HL-60/S4 treated with phorbol 12-myristate 13-acetate at 8.2 ng/mL for 4 days and 3 days (cell line): ENCODE results near the gene RNF38.
"Not testable (repeated sequence)": the region's sequence is repeated elsewhere in the genome, so short reads cannot be mapped to it uniquely, and the experiment has no call there.

Experiments used
- in situ Hi-C: fragments of 300-500 bp; cut with MboI; formaldehyde crosslinking; loops from 2 replicates; pipeline ENCODE4 v1.15.0; 2022; ENCODE audit warnings: low sequenced_read_pairs

RNF38 gene

DNA sequence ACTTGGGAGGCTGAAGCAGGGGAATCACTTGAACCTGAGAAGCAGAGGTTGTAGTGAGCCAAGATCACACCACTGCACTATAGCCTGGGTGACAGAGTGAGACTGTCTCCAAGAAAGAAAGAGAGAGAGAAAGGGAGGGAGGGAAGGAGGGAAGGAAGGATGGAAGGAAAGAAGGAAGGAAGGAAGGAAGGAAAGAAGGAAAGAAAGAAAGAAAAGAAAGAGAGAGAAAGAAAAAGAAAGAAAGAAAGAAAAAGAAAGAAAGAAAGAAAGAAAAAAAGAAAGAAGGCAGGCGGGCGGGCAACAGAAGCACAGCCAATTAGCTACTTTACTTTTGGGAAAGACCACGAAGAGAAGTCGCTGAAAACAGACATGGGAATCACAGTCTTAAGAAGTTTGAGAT lies 9.0 kb upstream of the RNF38 start:
- in situ Hi-C loops = loop anchor here (10.0 kb wide), 1 partner anchor 146 kb away; no protein-coding TSS in a partner anchor

DNA sequence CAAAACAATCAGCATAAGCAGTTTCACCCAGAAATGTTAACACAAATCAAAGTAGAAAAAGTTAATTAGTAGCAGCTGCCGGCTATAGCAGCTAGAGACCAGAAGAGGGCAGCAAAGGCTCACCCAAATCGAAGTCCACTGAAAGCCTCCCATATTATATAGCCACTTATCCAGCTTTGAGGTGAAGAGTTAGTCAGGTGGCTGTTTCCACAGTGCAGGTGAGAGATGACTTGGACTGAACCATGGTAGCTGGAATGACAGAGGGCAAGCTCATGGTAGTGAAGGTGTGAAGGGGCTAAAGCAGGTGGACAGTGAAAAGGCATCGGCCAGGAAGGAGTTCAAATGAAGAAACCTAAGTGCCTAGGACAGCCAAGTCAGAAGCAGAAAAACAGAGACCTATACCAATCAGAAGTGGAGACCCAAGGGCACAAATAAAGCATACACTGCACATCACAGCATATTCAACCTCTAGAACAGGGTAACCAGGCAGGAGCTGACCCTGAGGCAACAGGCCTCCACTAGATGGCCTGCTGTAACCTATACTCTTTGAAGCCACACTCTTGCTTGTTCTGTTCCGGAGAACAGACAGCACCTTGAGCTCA lies 7.2 kb upstream of the RNF38 start:
- in situ Hi-C loops = loop anchor here (10.0 kb wide), 1 partner anchor 148 kb away; no protein-coding TSS in a partner anchor

DNA sequence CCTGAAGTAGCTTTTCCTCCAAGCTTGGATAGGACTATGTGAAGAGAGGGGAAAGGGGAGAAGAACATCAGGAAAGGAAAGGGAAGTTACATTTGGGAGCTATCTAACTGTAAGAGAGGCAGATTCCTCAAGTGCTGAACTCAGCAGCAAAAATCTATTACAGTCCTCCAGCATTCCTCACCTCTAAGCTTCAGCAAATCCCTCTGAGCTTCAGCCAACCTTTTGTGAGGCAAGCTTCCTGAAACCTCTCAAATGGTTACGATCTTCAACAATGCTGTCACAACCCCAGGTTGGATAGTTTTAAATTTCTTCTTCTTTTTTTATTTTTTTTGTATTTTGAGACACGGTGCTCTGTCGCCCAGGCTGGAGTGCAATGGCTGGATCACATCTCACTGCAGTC lies 2.5 kb upstream of the RNF38 start:
- in situ Hi-C loops = loop anchor here (10.0 kb wide), 1 partner anchor 152 kb away; no protein-coding TSS in a partner anchor

DNA sequence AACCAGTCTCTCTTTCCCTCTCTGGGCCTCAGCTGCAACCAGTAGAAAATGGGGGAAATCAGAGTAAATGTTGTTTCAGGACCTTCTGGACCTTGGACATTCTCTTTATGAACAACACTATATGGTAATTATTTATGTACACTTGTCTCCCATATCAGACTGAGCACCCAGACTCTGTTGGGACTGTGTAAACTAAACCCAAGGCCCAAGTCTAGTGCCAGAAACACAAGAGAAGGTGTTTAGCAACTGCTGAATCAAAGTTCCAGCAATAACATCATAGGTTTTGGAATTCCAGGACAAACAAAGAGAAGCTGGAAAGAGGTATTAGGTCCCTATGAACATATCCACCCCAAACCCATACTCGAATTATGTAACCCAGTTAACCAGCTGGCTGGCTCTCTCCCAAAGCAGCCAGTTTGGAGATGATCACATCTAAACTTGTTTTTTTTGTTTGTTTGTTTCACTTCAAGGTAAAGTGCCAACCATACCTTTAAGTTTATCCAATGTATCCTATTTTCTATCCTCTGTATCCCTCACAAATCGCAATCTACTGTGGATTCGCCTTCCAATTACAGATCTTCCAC lies 1.9 kb upstream of the RNF38 start:
- in situ Hi-C loops = loop anchor here (10.0 kb wide), 1 partner anchor 153 kb away; no protein-coding TSS in a partner anchor

DNA sequence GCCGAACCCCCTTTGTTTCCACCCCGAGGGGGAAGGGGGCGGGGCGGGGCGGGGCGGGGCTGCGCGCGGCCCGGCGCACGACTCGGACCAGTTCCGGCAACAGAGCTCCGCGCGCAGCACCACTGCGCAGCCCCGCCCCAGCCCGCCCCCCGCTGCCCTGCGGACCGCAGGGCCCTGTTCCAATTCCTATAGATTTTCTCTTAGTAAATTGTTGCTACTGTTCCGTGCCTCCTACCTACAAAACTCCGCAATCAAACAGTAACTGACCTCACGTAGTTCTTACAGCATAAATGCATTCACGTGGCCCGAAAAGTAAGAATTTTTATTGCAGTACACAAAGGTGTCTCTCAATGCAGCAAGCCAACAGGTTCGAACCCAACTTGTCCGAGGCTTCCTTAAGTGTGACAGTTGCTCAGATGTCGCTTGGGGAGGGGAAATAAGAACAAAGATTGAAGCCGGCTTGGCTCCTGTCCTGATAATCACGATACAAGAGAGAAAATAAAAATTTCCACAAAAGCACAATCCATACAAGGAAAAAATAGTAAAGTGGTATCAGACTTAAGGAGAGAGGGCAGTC lies 1.2 kb upstream of the RNF38 start:
- in situ Hi-C loops = loop anchor here (10.0 kb wide), 1 partner anchor 154 kb away; no protein-coding TSS in a partner anchor

DNA sequence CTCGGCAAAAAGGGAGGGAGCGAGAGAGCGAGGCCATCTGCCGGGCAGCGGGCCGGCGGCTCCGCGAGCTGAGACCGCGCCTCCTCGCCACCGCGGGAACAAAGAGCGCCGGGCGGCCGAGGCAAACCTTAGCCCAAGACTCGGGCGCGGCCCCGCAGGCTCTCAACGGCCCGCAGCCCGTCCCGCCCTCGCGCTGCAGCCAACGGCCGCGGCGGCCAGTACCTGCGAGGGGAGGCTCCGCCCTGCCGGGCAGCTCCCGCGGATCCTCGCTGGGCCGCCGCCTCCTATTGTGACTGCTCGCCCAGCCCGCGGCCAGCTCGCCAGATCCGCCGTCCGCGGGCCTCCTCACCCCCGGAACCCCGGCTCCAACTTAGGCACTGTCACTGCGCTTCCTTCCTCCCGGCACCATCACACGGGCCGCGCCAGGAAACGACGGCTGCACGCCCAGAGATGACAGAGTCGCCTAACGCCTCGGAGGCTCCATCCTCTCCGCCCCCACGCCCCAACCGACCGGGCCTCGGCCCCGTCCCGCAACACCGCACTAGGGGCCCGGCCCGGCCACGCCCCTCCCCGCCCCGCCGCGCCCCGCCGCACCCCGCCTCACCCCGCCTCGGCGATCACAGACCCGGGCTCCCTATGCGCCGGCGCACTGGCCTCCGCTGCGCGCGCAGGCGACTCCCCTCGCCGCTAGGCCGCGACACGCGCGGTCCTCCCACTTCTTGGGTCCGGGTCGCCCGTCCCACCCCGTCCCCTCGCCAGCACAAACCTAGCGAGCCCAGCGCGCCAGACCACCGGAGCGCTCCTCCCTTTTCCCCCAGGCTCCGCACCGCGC lies 479 bp upstream of the RNF38 start:
- in situ Hi-C loops = loop anchor here (10.0 kb wide), 1 partner anchor 154 kb away; no protein-coding TSS in a partner anchor

DNA sequence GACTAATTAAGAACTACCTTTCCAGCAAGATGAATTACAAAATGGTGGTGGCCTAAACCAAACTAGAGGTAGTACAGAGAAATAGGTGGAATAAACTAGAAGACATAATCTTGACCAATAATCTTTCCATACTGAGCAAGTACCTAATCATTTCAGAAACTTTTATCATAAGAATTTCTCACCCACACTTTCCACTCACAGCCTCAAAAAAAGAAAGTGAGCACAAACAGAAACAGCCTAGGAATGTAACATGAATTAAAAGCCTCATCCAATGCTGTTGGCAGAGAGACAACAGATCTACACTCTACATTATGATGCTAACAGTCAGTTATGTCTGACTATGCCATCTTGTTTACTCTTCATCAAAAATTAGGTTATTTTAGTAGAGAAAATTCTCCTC lies 1.3 kb downstream of the RNF38 start:
- in situ Hi-C loops = no loop called here

DNA sequence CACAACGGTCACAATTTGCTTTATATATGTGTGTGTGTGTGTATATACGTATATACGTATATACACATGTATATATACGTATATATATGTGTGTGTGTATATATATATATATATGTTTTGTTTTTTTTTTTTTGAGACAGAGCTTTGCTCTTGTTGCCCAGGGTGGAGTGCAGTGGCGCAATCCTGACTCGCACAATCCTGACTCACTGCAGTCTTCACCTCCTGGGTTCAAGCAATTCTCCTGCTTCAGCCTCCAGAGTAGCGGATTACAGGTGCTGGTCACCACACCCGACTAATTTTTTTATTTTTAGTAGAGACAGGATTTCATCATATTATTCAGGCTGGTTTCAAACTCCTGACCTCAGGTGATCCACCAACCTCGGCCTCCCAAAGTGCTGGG lies 3.1 kb downstream of the RNF38 start:
- in situ Hi-C loops = no loop called here

DNA sequence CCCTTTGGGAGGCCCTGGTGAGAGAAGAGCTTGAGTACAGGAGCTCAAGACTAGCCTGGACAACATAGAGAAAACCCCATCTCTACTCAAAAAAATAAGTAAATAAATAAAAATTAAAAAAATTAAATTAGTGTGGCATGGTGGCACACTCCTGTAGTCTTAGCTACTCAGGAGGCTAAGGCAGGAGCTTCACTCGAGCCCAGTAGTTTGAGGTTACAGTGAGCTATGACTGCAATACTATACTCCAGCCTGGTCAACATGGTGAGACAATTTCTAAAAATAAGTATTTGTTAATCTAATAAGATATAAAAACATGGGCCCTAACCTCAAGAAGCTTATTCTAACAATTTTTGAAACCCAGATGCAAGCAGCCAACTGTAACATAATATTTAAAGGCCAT lies 7.6 kb downstream of the RNF38 start:
- in situ Hi-C loops = no loop called here

DNA sequence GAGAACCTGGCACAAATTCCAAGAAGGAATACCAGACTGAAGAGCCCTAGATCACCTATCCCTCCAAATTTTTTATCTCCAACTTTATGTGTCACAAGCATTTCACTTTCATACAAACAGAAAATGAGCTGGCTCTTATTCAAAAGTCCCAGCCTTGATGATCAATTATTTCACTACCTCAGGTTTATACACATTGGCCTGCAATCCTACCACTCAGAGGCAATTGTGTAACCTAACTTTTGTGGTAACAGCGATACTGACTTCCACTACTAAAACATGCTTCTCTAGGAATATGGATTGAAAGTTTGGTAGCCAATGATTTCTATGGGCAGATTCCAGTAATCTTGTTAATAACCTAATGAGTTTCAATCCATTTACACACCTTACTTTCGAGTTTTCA lies 10.5 kb downstream of the RNF38 start:
- in situ Hi-C loops = no loop called here

DNA sequence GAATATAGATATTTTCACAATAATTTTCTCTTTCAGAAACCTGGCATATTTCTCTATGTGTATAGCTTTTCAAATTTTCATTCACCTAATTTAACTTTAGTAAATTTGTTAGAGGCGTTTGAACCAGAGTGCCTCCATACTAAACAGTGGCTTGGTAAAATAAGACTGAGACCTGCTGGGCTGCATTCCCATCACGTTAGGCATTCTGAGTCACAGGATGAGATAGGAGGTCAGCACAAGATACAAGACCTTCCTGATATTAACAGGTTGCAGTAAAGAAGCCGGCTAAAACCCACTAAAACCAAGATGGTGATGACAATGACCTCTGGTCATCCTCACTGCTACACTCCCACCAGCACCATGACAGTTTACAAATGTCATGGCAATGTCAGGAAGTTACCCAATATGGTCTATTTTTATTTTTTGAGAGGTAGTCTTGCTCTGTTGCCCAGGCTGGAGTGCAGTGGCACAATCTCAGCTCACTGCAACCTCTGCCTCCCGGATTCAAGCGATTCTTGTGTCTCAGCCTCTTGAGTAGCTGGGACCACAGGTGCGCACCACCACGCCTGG lies 13.6 kb downstream of the RNF38 start:
- in situ Hi-C loops = not testable (repeated sequence)

DNA sequence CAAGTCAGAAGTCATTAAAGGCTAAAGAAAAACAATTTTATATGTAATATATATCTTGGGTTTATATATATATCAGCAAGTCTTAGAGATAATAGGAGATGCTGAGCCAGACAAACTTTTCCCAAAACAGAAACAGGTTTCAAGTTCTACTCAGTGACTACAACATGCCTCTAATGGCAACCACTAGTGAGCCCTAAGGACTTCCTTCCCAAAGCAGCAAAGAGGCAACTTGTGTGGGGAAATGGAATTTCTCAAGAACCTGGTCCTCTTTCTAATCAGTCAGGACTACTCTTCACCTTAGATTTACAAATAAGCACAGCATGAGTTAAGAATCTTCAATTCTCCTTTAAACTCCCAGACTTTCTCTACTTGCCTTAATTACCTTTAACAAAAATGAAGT lies 17.6 kb downstream of the RNF38 start:
- in situ Hi-C loops = no loop called here

DNA sequence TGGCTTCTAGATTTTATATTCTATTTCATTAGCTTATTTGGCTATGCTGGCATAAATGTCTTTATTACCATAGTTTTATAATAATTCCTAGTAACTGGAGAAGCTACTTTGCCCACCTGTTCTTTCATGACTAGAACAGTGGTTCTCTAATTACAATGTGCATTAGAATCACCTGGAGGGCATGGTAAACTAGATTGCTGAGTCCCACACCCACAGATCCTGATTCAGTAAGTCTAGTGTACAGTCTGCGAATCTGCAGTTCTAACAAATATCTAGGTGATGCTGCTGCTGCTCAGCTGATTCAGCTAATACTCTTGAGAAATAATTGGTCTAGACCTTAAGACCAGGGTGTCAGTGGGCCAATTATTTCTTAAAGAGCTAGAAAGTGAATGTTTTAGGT lies 35.5 kb downstream of the RNF38 start:
- in situ Hi-C loops = no loop called here

DNA sequence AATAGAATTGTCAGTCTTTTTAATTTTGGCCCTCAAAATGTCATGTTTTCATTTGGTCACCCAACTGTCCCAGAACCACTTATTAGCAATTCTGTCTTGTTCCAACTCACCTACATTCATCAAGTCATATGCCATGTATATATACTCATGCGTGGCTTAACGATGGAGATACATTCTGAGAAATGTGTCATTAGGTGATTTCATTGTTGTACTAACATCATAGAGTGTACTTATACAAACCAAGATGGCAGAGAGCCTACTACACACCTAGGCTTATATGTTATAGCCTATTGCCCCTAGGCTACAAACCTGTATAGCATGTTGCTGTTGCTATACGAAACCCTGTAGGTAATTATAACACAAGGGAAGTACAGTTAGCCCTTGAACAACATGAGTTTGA lies 36.6 kb downstream of the RNF38 start:
- in situ Hi-C loops = no loop called here

DNA sequence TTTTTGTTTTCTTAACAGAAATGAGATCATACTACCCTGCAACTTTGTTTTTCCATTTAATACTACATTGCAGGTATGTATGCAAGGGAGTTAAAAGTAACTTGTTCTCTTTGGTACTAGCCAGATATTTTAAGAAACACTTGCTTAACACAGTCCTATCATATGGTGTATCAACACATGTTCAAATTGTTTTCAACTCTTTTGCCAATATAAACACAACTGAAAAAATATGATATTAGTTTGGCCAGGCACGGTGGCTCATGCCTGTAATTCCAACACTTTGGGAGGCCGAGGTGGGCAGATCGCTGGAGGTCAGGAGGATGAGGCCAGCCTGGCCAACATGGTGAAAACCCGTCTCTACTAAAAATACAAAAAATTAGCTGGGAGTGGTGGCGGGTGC lies 41.6 kb downstream of the RNF38 start:
- in situ Hi-C loops = no loop called here

DNA sequence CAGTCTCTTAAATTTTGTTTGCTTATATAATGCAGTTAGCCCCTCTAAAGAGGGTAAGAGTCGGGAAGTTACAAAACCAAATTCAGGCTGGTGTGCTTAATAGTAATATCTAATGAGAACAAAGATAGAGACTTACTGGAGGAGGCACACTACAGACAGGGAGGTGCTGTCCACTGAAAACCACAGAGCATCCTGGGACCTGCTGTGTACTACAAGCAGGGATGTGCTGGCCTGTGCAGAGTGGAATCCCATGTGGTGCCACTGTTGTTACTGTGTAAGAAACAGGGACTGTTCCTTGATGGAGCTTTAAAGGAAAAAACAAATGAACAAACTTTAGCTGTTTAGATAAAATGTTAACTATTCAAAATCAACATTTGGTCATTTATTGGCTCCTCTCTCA lies 42.4 kb downstream of the RNF38 start:
- in situ Hi-C loops = no loop called here

DNA sequence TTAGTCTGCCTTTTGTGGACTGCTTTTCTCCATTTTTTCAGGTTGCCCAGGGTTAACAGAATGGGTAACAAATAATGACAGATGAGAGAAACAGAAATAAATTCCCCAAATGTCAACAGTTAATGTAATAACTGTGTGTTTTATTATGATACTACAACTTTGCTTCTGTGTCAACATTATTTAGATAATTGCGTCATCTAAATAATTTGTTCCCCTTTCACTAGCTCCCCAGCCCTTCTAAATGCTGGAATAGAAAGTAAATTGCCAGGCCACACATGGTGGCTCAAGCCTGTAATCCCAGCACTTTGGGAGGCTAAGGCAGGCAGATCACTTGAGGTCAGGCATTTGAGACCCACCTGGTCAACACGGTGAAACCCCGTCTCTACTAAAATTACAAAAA lies 53.5 kb downstream of the RNF38 start:
- in situ Hi-C loops = no loop called here

DNA sequence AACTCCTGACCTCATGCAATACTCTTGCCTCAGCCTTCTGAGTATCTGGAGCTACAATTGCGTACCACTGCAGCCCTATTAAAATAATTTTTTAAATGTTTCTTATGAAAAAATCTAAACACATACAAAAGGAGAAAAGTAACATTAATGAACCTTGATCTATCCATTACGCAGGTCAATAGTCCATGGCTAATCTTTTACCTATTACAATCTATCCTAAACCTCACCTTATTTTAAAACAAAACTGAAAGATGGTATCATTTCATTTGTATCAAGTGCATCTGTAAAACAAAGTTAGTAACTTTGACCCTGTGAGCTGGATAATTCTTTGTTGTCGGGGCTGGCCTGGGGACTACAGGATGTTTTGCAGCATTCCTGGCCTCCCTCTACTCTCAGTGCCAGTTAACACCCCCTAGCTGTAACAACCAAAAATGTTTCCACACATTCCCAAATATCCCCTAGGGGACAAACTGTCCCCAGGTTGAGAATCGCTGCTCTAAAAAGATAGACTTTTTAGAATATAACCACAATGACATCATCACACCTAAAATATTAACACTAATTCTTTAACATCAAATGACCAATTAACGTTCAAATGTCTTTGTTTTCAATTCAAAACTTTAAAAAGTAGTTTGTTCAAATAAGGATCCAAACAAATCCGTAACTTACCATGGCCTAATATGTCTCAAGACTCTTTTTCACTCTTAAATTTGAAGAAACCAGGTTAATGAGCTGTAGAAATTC lies 54.8 kb downstream of the RNF38 start:
- in situ Hi-C loops = no loop called here

DNA sequence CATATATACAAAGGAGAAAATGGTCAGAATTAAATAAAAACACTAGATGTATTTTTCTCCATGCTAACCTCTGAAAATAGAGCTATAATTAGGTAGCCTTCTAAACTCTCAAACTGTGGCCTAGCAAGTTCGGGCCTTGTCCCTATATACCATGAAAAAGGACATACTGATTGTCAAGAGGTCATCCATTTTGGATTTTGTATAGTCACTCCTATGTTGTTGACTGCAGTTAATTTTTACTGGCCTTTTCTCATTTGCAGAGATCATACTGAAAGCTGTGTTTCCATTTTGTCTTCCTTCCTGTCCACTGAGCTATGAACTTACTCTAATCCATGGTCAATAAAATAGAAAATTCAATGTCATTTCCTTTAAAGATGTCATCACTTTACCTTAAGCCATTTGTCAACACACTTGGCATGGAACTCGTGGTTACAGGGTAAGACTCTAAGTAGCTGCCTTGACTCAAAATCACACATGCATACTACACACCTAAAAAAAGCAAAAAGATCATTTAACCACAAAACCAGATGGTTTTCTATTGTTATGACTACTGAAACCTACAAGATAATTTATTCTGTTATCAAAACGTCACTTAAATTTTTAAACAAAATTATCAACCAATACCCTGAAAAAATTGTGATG lies 58.0 kb downstream of the RNF38 start:
- in situ Hi-C loops = no loop called here

DNA sequence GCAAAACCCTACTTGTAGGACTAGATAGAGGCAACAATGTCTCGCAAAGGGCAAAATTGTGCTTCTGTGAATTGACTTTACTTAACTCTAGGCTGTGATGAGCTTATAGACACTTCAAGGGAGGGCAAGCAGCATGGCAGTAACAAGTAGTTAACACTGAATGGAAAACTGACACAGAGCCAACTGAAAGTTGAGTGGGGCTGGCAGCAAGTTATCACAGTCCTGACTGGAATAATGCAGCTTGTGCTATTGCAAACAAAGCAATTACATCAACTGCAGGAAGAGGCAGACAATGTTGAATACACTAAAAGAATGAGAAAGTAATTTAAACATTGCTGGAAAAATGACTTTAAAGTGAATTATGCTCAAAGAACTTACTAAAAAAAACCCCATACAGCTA lies 62.2 kb downstream of the RNF38 start:
- in situ Hi-C loops = no loop called here
